Kidney (tissue), 14 donors: Measurements from ENCODE around the gene SRR. TPM values are rescaled to one million over a fixed set of nuclear protein-coding genes. Genes with fewer than 3 reads are reported as not detected.

Experiments used
- DNase-seq, 5 donors: peaks; one replicate each; pipeline ENCODE4 v3.0.0-alpha.2; 2013 to 2020
- FAIRE-seq: peaks from 2 replicates; lab custom pipeline; 2012; peaks lifted over from hg19 to GRCh38; lab: Jason Lieb, UNC
- H3K27ac ChIP-seq, 2 donors: one replicate each; pipeline ENCODE4 v1.7.0; 2013; ENCODE audit warnings: low read depth in 2 of 2, low read length in 2 of 2, inconsistent platforms in 1 of 2
- H3K27me3 ChIP-seq: one replicate; pipeline ENCODE4 v1.7.1; 2013; ENCODE audit warnings: low read length, inconsistent platforms; ENCODE audit not compliant: control insufficient read depth, insufficient read depth
- H3K36me3 ChIP-seq, 3 donors: one replicate each; pipeline versions ENCODE4 v1.7.0 to v1.7.1; 2013; ENCODE audit warnings: low read length in 3 of 3, control low read depth in 1 of 3, inconsistent platforms in 1 of 3; ENCODE audit not compliant: insufficient read depth in 3 of 3, control insufficient read depth in 2 of 3
- H3K4me1 ChIP-seq, 3 donors: one replicate each; pipeline versions ENCODE4 v1.7.0 to v1.7.1; 2013; ENCODE audit warnings: low read length in 3 of 3, inconsistent platforms in 1 of 3, low read depth in 1 of 3; ENCODE audit not compliant: control insufficient read depth in 2 of 3, insufficient read depth in 2 of 3
- H3K4me3 ChIP-seq, 3 donors: one replicate each; pipeline versions ENCODE4 v1.7.0 to v1.8.1; 2013; ENCODE audit warnings: low read length in 3 of 3, control low read depth in 1 of 3, inconsistent platforms in 1 of 3
- H3K9ac ChIP-seq, 3 donors: one replicate each; pipeline versions ENCODE4 v1.7.0 to v1.7.1; 2013; ENCODE audit warnings: low read length in 3 of 3, control low read depth in 1 of 3, inconsistent platforms in 1 of 3
- H3K9me3 ChIP-seq, 3 donors: one replicate each; pipeline versions ENCODE4 v1.7.0 to v1.7.1; 2013; ENCODE audit warnings: low read length in 3 of 3, control low read depth in 1 of 3, inconsistent platforms in 1 of 3; ENCODE audit not compliant: control insufficient read depth in 2 of 3, insufficient read depth in 1 of 3
- CTCF ChIP-seq: IDR thresholded peaks from 3 replicates; pipeline ENCODE4 v1.5.1; 2012; ENCODE audit warnings: mild to moderate bottlenecking, moderate library complexity, borderline replicate concordance; ENCODE audit not compliant: insufficient read depth; ENCODE audit errors: extremely low read depth
- intact Hi-C: fragments of 100-400 bp; cut with DNase I; formaldehyde crosslinking; loops from one replicate; pipeline ENCODE4 v1.11.1; 2022
- polyA plus RNA-seq: library from polyadenylated mRNA; stranded (reverse); fragments of 350-450 nt; fragmentation: Illumina TruSeq; extraction: RNeasy Lipid Tissue Mini Kit (QIAGEN cat#74804); gene quantifications from one replicate; pipeline ENCODE4 v1.2.3, GENCODE V29; 2014; ENCODE audit warnings: low read depth, low replicate concordance; ENCODE audit not compliant: insufficient read depth
- total RNA-seq: library from RNA; stranded (reverse); fragmentation: NEBNext Ultra II Directional; extraction: Animal tissue kit (Norgen Biotek cat#: 25700); gene quantifications from one replicate; pipeline ENCODE4 v1.2.1, GENCODE V29; 2021
- donor health status: control.
- donor health status: control.
- donor health status: control.
- donor health status: control.
- donor health status: control.
- donor health status: DM: yes; HTN: yes; CAD: no.
- donor health status: Normal renal cell carcinoma (clear cell type).

SRR gene
- total and polyA plus RNA-seq, 2 donors from 2014 or later = 3.5 to 10.0 TPM

GRCh38 chr17:2317796-2318195 lies 14.0 kb downstream of the SRR start:
- H3K4me1 ChIP-seq = no peaks in the 10 kb centered on the region

DNA sequence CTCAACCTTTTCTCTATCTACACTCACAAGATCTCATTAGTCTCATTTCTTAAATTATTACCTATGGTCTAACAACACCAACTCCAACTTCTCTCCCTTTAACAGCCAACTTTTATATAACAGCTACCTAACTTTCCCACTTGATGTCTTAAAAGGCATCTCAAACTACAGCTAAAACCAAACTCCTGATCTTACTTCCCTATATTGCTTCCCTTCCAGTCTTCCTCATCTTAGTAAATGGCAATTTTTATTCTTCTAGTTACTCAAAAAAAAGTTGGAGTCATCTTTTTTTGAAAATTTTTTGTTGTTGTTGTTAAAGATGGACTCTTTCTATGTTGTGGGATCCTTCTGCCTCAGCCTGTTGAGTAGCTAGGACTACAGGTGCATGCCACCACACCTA lies 15.3 kb downstream of the SRR start:
- no peak for FAIRE-seq
- DNase-seq = no peak
- Histone ChIP-seq H3K4me1 (no peaks in the 10 kb centered on the region), H3K27ac (no peak overlapping the region), H3K4me3 (no peak overlapping the region), H3K9ac (no peak overlapping the region), H3K9me3 (no peaks in the 10 kb centered on the region), H3K27me3 (no peaks in the 10 kb centered on the region), H3K36me3 (peaks cover 4 to 13% (median 11%) of the 10 kb centered on the region in 3 donors)
- no peak for TF ChIP-seq CTCF
- intact Hi-C loops = no loop called here

More at GRCh38 chr17:2317796-2318195, 14.0 kb downstream of the SRR start:
- H3K36me3 ChIP-seq = peaks cover 0 to under 1% (median 0%) of the 10 kb centered on the region in 3 donors
- DNase-seq = no peak
- H3K27ac ChIP-seq = no peak overlapping the region
- intact Hi-C loops = no loop called here
- H3K27me3 ChIP-seq = no peaks in the 10 kb centered on the region
- H3K9me3 ChIP-seq = no peaks in the 10 kb centered on the region
- no peak for TF ChIP-seq CTCF
- no peak for FAIRE-seq
- no peak overlapping the region for H3K9ac ChIP-seq
- H3K4me3 ChIP-seq = no peak overlapping the region

DNA sequence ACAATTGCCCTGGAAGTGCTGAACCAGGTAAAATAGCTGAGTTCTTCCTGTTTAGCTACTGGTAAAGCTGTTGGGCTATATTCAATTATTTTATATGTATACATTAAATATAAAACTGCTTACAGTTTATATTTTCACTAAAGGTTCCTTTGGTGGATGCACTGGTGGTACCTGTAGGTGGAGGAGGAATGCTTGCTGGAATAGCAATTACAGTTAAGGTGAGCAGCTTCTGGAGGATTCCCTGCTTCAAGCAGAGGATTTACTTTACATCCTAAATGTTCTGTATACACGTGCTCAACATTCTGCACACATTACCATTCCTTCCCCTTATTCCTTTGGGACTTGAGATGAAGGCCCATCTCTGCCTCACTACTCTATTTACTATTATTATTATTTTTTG lies 17.6 kb downstream of the SRR start:
- Histone ChIP-seq H3K9me3 (no peaks in the 10 kb centered on the region), H3K9ac (no peak overlapping the region), H3K4me3 (no peak overlapping the region), H3K36me3 (peaks cover 6 to 27% (median 26%) of the 10 kb centered on the region in 3 donors), H3K27ac (no peak overlapping the region), H3K4me1 (no peaks in the 10 kb centered on the region), H3K27me3 (no peaks in the 10 kb centered on the region)
- no peak for TF ChIP-seq CTCF
- DNase-seq (no peak), FAIRE-seq (no peak)
- intact Hi-C loops = no loop called here
